Measurements from ENCODE around the gene PIAS4. TPM values are rescaled to one million over a fixed set of nuclear protein-coding genes. Genes with fewer than 3 reads are reported as not detected.

PIAS4 gene
- total RNA-seq, 1 donor from 2014 or later: 56.3 TPM

DNA sequence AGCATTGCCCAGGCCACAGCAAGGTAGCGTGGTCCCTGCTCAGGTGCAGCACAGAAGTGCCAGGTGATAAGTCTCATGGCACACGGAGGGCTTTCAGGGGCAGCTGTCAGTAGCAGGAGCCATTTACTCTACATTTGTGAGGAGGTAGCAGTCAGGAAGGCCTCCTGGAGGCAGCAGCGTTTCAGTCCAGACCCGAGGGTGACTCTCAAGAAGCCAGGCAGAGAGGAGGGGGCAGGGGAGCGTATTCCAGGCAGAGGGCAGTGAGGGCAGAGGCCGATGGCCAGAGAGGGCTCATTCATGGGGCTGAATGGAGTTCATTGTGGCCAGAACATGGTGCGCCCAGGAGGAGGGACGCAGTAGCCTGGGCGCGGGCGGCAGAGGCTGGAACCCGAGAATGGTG lies 8.9 kb downstream of the PIAS4 start:
- DNase-seq (ENCODE audit: low spot score, unreplicated experiment): no peak
- H3K27me3 Mint-ChIP-seq: no peaks in the 10 kb centered on the region
- TF ChIP-seq, protein P1, sequence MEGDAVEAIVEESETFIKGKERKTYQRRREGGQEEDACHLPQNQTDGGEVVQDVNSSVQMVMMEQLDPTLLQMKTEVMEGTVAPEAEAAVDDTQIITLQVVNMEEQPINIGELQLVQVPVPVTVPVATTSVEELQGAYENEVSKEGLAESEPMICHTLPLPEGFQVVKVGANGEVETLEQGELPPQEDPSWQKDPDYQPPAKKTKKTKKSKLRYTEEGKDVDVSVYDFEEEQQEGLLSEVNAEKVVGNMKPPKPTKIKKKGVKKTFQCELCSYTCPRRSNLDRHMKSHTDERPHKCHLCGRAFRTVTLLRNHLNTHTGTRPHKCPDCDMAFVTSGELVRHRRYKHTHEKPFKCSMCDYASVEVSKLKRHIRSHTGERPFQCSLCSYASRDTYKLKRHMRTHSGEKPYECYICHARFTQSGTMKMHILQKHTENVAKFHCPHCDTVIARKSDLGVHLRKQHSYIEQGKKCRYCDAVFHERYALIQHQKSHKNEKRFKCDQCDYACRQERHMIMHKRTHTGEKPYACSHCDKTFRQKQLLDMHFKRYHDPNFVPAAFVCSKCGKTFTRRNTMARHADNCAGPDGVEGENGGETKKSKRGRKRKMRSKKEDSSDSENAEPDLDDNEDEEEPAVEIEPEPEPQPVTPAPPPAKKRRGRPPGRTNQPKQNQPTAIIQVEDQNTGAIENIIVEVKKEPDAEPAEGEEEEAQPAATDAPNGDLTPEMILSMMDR (IDR thresholded peaks at IDR 0.05; ENCODE audit: unreplicated experiment): no peak
- no peak overlapping the region for H3K4me3 Mint-ChIP-seq (ENCODE audit: low read depth)
- H3K9me3 Mint-ChIP-seq (ENCODE audit: low read depth): no peaks in the 10 kb centered on the region
- peaks cover 5% of the 10 kb centered on the region for H3K4me1 Mint-ChIP-seq (ENCODE audit: low read depth)
- peaks cover 6% of the 10 kb centered on the region for H3K36me3 Mint-ChIP-seq (ENCODE audit: insufficient read depth)
- H3K27ac Mint-ChIP-seq: no peak overlapping the region

DNA sequence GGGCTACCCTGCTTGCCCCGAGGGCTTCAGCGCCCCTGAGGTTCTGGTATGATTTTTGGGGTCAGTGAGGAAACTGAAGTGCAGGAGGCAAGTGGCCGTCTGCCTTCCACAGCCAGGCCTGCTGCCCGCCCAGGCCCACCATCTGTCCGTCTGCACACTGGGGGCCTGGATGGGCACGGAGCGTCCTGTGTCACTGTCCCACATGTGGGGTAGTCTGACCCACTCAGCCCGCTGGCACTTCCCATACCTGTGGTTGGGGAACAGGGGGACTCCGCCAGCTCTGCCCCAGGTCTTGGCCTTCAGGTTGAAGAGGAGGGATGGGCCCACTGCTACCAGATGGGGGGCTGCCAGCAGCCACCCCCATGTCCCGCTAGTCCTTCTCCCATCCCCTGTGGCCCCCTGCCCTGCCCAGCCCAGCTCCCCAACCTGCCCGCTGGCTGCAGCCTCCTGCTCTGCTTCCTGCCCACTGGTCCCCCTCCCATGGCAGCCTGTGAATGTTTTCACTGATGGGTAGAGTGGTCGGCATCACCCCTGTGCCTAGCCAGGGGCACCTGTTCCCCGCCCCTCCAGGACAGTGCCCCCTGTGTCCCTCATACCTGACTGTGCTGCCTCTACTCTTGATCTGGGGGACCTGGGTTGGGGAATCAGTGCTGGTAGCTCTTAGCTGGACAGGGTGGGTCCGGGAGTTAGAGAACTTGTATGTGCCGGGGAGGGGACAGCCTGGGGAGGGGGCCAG lies 9.5 kb downstream of the PIAS4 start:
- TF ChIP-seq, protein P1 (IDR thresholded peaks at IDR 0.05; ENCODE audit: unreplicated experiment): no peak
- Mint-ChIP-seq H3K27ac (no peak overlapping the region), H3K36me3 (ENCODE audit: insufficient read depth) (peaks cover 8% of the 10 kb centered on the region), H3K4me3 (ENCODE audit: low read depth) (no peak overlapping the region), H3K4me1 (ENCODE audit: low read depth) (peaks cover 4% of the 10 kb centered on the region), H3K9me3 (ENCODE audit: low read depth) (no peaks in the 10 kb centered on the region), H3K27me3 (no peaks in the 10 kb centered on the region)
- DNase-seq (ENCODE audit: low spot score, unreplicated experiment): no peak

DNA sequence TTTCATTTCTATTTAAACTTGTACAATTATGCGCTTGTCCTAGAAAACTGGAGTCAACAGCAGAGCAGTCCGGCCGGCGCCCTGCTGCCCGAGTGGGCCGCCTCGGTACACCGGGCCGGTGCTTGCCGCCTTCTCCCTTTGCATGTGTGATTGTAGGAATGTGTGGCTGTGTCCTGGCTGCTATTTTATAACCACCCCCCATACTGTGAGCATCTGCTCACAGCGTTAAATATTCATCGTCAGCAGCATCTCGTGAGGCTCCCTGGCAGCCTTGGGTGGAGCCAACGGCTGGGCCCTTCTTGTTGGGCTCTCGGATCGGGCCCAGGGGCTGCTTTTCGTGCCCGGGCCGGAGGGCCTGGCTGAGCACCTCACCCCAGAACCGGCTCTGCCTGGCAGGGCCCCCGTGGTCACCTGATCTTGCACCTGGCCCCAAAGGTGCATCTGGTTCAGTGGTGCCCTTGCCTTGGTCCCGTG lies 10.6 kb downstream of the PIAS4 start:
- no peaks in the 10 kb centered on the region for H3K27me3 Mint-ChIP-seq
- H3K27ac Mint-ChIP-seq: no peak overlapping the region
- H3K36me3 Mint-ChIP-seq (ENCODE audit: insufficient read depth): peaks cover 6% of the 10 kb centered on the region
- no peak overlapping the region for H3K4me3 Mint-ChIP-seq (ENCODE audit: low read depth)
- no peaks in the 10 kb centered on the region for H3K9me3 Mint-ChIP-seq (ENCODE audit: low read depth)
- TF ChIP-seq, protein P1 (IDR thresholded peaks at IDR 0.05; ENCODE audit: unreplicated experiment): no peak
- DNase-seq (ENCODE audit: low spot score, unreplicated experiment): no peak
- no peaks in the 10 kb centered on the region for H3K4me1 Mint-ChIP-seq (ENCODE audit: low read depth)

DNA sequence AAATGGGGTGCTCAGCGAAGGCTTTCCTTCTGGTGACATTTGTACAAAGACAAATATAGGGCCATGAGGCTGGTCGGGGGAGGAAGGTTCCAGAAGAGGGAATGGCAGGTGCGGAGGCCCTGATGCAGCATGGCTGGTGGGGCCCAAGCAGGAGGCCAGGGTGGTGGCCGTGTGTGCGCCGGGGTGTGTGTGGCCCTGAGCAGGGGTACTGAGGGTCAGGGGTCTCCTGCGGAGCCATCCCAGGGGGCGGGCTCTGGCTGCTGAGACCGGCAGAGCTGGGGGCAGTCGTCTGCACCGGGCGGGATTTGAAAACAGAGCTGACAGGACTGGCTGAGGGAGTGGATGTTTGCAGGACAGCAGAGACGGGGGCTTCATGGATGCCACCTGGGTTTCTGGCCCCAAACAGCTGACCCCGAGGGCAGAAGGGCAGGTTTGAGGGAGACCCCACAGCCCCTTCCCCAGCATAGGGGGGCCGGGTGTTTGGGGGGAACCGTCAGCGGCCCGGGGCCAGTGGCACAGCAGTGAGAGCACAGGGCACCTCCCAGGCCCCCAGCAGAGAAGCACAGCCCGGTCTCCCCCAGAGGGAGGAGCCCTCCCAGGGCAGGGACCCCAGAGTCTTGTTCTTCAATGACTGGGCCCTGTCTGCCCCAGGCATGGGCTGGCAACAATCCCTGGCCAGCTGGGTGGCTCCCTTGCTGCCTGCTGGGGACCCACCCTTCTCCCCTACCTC lies 11.4 kb downstream of the PIAS4 start:
- no peak overlapping the region for H3K27ac Mint-ChIP-seq
- TF ChIP-seq, protein P1 (IDR thresholded peaks at IDR 0.05; ENCODE audit: unreplicated experiment): no peak
- no peak for DNase-seq (ENCODE audit: low spot score, unreplicated experiment)
- H3K4me3 Mint-ChIP-seq (ENCODE audit: low read depth): no peak overlapping the region
- H3K36me3 Mint-ChIP-seq (ENCODE audit: insufficient read depth): peaks cover 6% of the 10 kb centered on the region
- H3K9me3 Mint-ChIP-seq (ENCODE audit: low read depth): no peaks in the 10 kb centered on the region
- H3K4me1 Mint-ChIP-seq (ENCODE audit: low read depth): no peaks in the 10 kb centered on the region
- no peaks in the 10 kb centered on the region for H3K27me3 Mint-ChIP-seq

DNA sequence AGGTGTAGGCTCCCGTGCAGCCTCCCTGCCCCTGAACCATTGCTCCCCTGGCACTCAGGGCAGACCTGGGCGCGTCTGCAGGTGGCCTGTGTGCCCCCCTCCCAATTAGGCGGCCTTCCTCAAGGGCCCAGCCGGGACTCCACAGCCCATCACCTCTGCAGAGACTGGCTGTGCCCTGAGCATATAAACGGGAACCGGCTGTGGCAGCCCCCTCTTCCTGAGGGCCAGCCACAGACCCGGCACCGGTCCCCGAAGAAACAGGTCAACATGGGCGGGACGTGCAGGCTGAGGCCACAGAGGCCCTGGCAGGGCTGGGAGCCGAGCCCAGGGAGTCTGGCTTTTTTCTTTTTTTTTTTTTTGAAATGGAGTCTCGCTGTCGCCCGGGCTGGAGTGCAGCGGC lies 12.0 kb downstream of the PIAS4 start:
- H3K27me3 Mint-ChIP-seq: no peaks in the 10 kb centered on the region
- H3K36me3 Mint-ChIP-seq (ENCODE audit: insufficient read depth): peaks cover 6% of the 10 kb centered on the region
- no peaks in the 10 kb centered on the region for H3K4me1 Mint-ChIP-seq (ENCODE audit: low read depth)
- no peak overlapping the region for H3K4me3 Mint-ChIP-seq (ENCODE audit: low read depth)
- no peaks in the 10 kb centered on the region for H3K9me3 Mint-ChIP-seq (ENCODE audit: low read depth)
- TF ChIP-seq, protein P1 (IDR thresholded peaks at IDR 0.05; ENCODE audit: unreplicated experiment): no peak
- H3K27ac Mint-ChIP-seq: no peak overlapping the region
- DNase-seq (ENCODE audit: low spot score, unreplicated experiment): no peak

Measured in progenitor cell of endocrine pancreas (in vitro differentiated cells).